ENCODE measurements around the gene ZBTB7A.

Gene ZBTB7A

GRCh38 chr19:4052114-4052992, 14.3 kb downstream of the ZBTB7A start:
- DNase-seq, result no peak

GRCh38 chr19:4051175-4052101, 15.3 kb downstream of the ZBTB7A start:
- no peak for DNase-seq

- DNase-seq, result no peak
These were observed 17.3 kb downstream of the ZBTB7A start for GRCh38 chr19:4049432-4049831.

DNA sequence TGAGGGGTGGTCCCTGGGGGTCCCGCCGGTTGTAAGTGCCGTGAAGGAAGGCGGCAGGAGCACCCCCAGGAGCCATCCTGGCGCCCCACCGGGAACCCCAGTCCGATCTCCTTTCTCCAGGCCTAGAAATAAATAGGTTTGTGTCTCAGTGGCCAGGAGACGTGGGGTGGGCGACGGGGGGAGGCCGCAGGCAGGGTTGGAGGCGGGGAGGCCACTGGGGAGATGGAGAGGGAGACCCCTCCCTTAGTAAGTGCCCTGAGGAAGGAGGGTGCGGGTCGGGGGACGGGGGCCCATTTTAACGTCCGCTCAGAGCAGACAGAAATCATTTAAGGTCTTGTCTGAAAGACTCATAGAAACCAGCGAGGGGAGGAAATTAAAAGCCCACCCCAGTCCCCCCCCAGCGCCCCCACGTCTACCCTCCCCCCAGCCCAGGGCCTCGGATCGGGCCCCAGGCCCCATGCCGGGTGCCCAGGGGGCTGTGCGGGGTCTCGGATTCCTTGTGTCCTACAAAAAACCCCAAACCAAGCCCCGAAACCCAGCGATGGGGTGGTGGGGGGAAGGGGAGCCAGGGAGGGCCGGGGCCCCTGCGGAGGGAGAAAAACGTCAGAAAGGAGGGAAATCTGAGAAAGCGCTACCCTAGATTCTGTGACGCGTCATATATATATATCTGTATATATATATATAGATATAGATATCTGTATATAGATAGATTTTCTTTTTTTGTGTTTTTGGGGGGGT, 19.6 kb downstream of the ZBTB7A start:
- no peak for DNase-seq

DNA sequence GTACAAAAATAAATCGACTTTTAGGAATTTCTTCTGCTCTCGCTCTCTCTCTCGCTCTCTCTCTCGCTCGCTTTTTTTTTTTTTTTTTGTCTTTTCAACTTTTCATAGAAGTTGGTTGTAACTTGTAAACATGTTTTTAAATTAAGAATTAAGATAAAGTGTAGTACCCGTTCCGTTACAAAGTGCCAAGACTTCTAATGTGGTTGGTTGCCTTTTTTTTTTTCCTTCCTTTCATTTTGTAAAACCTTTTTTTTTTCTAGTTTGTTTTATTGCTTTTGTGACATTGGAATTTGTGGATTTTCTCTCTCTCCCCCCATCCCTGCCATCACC, 20.4 kb downstream of the ZBTB7A start:
- DNase-seq, result no peak

- no peak for DNase-seq
These were observed 20.9 kb downstream of the ZBTB7A start for GRCh38 chr19:4045597-4046361.

DNA sequence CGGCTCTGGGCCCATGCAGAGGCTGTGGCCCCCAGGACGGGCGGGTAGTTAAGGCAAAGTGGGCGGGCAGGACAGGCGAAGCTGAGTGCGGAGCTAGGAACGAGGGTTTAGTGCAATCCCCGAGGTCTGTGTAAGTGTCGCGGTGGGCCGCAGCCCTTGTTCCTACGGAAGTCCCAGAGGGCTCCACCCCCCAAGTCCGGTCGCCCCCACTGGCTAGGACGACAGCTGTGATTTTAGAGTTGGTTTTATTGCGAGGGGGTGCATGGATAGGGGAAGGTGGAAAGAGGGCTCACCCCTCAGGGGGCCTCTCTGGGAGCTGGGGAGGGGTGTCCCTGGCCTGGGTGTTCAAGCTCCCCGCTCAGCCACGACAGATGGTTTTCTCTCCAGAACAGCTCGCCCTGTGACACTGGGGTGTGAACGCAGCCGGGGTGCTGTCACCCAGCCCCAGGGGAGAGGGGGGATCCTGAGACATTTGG, 21.7 kb downstream of the ZBTB7A start:
- no peak for DNase-seq

- DNase-seq, result no peak
These were observed 22.6 kb downstream of the ZBTB7A start for GRCh38 chr19:4043966-4044715.

DNA sequence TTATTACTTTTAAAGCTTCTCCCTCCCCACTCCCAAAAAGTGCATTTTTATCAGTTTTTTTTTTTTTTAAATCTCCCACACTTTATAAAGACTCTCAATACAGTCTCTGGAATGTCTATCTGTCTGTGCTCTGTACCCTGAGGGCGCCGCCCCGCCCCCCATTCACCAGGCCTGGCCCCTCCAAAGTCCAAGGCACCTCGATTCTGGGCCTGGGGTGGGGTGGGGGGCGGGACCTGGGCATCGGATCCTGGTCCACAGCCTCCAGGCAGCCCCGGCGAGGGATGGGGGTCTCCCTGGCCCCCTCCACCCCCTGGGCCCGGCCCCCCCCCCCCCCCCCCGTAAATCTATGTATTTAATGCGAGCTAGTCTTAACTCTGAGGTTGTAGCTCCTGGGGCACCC, 23.3 kb downstream of the ZBTB7A start:
- DNase-seq, result no peak

DNA sequence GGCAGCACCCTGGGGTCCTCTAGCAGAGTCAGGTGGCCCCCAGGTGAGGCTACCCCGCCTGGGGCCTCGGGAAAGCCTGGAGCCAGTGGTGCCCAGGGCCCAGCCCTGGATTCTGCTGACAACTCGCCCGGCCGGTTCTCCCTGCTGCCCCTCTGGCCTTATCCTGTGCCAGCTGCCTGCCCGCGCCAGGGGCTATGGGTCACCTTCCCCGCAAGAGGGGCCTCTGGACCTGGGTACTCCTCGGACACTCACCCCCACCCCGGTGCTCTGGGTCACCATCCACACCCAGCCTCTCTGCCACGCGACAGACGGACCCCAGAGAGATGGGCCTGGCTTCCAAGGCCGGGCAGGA, 24.0 kb downstream of the ZBTB7A start:
- no peak for DNase-seq

- no peak for DNase-seq
These were observed 24.5 kb downstream of the ZBTB7A start for GRCh38 chr19:4042064-4042730.

DNA sequence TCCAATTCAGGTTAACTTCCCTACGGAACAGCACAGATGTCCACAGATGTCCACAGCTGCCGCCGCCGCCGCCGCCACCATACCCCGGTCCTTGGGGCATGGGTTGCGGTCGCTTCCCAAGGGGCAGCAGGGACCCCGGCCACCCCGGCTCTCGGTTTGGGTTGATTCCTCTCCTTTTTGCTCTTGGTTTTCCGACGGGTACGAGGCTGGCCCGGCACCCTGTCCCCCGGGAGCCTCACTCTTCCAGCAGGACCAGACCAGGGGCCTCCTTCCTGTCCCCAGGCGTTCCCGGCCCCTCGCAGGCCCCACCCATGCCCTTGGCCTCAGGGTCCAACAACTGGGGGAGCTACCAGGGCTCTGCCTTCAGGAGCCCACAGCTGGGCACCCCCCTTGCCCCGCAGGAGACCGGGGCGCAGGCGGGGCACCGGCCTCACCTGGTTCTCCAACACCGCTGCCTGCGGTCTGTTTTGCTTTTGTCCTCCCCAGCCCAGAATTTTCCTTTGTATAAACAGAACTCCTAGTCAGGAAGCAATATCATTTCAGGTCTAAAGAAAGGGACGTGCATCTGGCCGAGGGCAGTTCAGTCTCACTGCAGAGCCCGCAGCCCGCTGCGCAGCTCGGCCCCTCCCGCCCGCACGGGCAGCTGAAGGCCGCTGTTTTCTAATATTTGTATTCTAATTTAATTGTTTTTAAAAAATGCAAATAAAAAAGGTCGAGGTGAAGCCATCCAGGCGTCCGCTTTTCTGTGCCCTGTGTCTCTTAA, 27.9 kb downstream of the ZBTB7A start:
- no peak for DNase-seq

- DNase-seq, result no peak
These were observed 28.6 kb downstream of the ZBTB7A start for GRCh38 chr19:4038057-4038456.

DNA sequence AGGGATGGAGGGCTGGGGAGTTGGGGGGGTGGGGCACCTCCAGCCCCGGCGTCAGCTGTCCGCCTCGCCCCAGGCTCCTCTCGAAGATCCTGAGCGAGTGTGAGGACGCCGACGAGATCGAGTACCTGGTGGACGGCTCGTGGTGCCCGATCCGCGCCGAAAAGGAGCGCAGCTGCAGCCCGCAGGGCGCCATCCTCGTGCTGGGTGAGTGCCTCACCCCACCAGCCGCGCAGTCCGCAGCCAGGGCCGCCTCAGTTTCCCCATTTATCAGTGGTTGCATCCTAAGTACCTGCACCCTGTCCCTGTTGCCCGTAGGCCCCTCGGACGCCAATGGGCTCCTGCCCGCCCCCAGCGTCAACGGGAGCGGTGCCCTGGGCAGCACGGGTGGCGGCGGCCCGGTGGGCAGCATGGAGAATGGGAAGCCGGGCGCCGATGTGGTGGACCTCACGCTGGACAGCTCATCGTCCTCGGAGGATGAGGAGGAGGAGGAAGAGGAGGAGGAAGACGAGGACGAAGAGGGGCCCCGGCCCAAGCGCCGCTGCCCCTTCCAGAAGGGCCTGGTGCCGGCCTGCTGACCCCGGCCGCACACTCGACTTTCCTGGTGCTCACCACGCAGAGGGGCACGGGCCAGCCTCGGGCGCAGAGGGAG, 29.3 kb downstream of the ZBTB7A start:
- no peak for DNase-seq

GRCh38 chr19:4036576-4037300, 30.0 kb downstream of the ZBTB7A start:
- no peak for DNase-seq

- no peak for DNase-seq
These were observed 31.1 kb downstream of the ZBTB7A start for GRCh38 chr19:4035582-4035981.

DNA sequence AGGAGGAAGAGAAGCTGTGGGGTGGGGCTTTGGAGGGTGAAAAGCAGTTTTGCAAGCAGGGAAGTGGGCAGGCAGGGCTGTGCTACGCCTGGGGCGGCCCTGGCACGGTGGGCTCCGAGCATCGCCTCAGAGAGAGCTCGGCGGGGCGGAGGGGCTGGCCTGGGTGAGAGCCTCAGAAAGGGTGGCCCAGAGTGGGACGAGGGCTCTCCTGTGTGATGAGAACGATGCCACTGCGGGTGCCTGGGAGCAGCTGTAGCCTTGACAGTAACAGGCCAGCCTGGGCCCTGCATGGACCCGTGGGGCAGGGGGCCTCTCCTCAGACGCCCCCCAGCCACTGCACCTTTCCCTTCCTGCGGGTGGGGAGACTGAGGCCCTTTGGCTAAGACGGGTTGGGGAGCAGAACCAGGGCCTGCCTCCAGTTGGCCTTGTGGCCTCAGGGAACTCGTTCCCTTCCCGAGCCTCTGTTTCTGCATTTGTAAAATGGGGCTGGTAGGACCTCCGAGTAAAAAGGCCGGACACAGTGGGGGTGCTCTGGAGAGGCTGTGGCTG, 31.6 kb downstream of the ZBTB7A start:
- no peak for DNase-seq
